HEK293 (cell line): ENCODE measurements around the gene COL5A2.

Experiments
- CTCF ChIA-PET: fragments of 350-600 bp; formaldehyde crosslinking; extraction: SDS; loops from one replicate; lab custom pipeline; 2021; ENCODE audit warnings: antibody characterized with exemption; lab: Yijun Ruan, JAX
- POLR2A ChIA-PET: fragments of 300-600 bp; formaldehyde crosslinking; extraction: SDS; loops from one replicate; lab custom pipeline; 2020; ENCODE audit warnings: antibody characterized with exemption, inconsistent platforms; lab: Yijun Ruan, JAX
- H3K27ac ChIP-seq: fragments of 200-500 bp; sonication (Bioruptor generic); 2 replicates; pipeline ENCODE4 v1.5.1; 2014; ENCODE audit warnings: low read depth, low read length, control low read depth, inconsistent platforms; ENCODE audit errors: extremely low read depth
- H3K36me3 ChIP-seq, 2 experiments: fragments of 200-500 bp in 1 of 2; sonication (Bioruptor generic) in 1 of 2; 1 replicate in 1 of 2; 2 replicates in 1 of 2; pipeline ENCODE4 v1.5.1; 2014 to 2017; ENCODE audit warnings: inconsistent platforms in 2 of 2, low read length in 2 of 2; ENCODE audit not compliant: control insufficient read depth in 2 of 2, insufficient read depth in 1 of 2
- H3K4me1 ChIP-seq: fragments of 200-500 bp; sonication (Bioruptor generic); 2 replicates; pipeline ENCODE4 v1.5.1; 2014; ENCODE audit warnings: mild to moderate bottlenecking, low read length, inconsistent platforms; ENCODE audit not compliant: control insufficient read depth, insufficient read depth
- H3K4me3 ChIP-seq: 2 replicates; pipeline ENCODE4 v1.5.1; 2011; ENCODE audit warnings: low read depth, mild to moderate bottlenecking, control low read depth, low read length, moderate library complexity
- H3K9me3 ChIP-seq: fragments of 200-500 bp; sonication (Bioruptor generic); 2 replicates; pipeline ENCODE4 v1.5.1; 2014; ENCODE audit warnings: low read depth, low read length, inconsistent platforms; ENCODE audit not compliant: control insufficient read depth, insufficient read depth
- GLIS1 ChIP-seq: fragments of 450-650 bp; formaldehyde crosslinking; IDR thresholded peaks from 2 replicates; pipeline ENCODE4 v1.5.1; 2016; ENCODE audit warnings: missing biosample characterization, missing genetic modification characterization
- GLIS2 ChIP-seq: fragments of 450-650 bp; formaldehyde crosslinking; IDR thresholded peaks from 2 replicates; pipeline ENCODE4 v1.5.1; 2016; ENCODE audit warnings: missing biosample characterization, missing genetic modification characterization
- HOXC10 ChIP-seq: sonication (generic); formaldehyde crosslinking; IDR thresholded peaks from 2 replicates; pipeline ENCODE4 v1.8.1; 2023; ENCODE audit warnings: mild to moderate bottlenecking, missing genetic modification reagents
- KLF16 ChIP-seq: fragments of 450-650 bp; formaldehyde crosslinking; IDR thresholded peaks from 2 replicates; pipeline ENCODE4 v1.5.1; 2017; ENCODE audit warnings: missing biosample characterization, missing genetic modification characterization
- MYNN ChIP-seq: fragments of 450-650 bp; formaldehyde crosslinking; IDR thresholded peaks from 2 replicates; pipeline ENCODE4 v1.5.1; 2016; ENCODE audit warnings: missing biosample characterization, missing genetic modification characterization, borderline replicate concordance
- RBAK ChIP-seq: fragments of 450-650 bp; formaldehyde crosslinking; IDR thresholded peaks from 2 replicates; pipeline ENCODE4 v1.5.1; 2016; ENCODE audit warnings: missing biosample characterization, missing genetic modification characterization
- SCRT2 ChIP-seq: fragments of 450-650 bp; formaldehyde crosslinking; IDR thresholded peaks from 2 replicates; pipeline ENCODE4 v1.5.1; 2016; ENCODE audit warnings: missing biosample characterization, missing genetic modification characterization
- TRIM28 ChIP-seq: IDR thresholded peaks from 2 replicates; pipeline ENCODE4 v1.6.1; 2011; ENCODE audit warnings: low read length, control low read depth, borderline replicate concordance
- ZFP3 ChIP-seq: fragments of 450-650 bp; formaldehyde crosslinking; IDR thresholded peaks from 2 replicates; pipeline ENCODE4 v1.5.1; 2016; ENCODE audit warnings: low read depth, missing biosample characterization, missing genetic modification characterization
- ZNF324 ChIP-seq: fragments of 450-650 bp; formaldehyde crosslinking; IDR thresholded peaks from 2 replicates; pipeline ENCODE4 v1.5.1; 2016; ENCODE audit warnings: missing biosample characterization, missing genetic modification characterization
- ZNF433 ChIP-seq: fragments of 450-650 bp; formaldehyde crosslinking; IDR thresholded peaks from 2 replicates; pipeline ENCODE4 v1.5.1; 2016; ENCODE audit warnings: missing biosample characterization, missing genetic modification characterization, low read depth
- ZNF473 ChIP-seq: fragments of 450-650 bp; formaldehyde crosslinking; IDR thresholded peaks from 2 replicates; pipeline ENCODE4 v1.5.1; 2017; ENCODE audit warnings: missing biosample characterization, missing genetic modification characterization
- ZNF571 ChIP-seq: fragments of 450-650 bp; formaldehyde crosslinking; IDR thresholded peaks from 2 replicates; pipeline ENCODE4 v1.5.0; 2017; ENCODE audit warnings: missing biosample characterization, missing genetic modification characterization
- ZNF610 ChIP-seq: fragments of 450-650 bp; formaldehyde crosslinking; IDR thresholded peaks from 2 replicates; pipeline ENCODE4 v1.5.1; 2016; ENCODE audit warnings: missing biosample characterization, missing genetic modification characterization, borderline replicate concordance
- ZNF629 ChIP-seq: fragments of 450-650 bp; formaldehyde crosslinking; IDR thresholded peaks from 2 replicates; pipeline ENCODE4 v1.5.1; 2017; ENCODE audit warnings: missing biosample characterization, missing genetic modification characterization
- ZNF658 ChIP-seq: fragments of 450-650 bp; formaldehyde crosslinking; IDR thresholded peaks from 2 replicates; pipeline ENCODE4; 2016; ENCODE audit warnings: missing biosample characterization, missing genetic modification characterization
- ZNF701 ChIP-seq: fragments of 450-650 bp; formaldehyde crosslinking; IDR thresholded peaks from 2 replicates; pipeline ENCODE4 v1.5.1; 2016; ENCODE audit warnings: missing biosample characterization, missing genetic modification characterization
- ZNF747 ChIP-seq: fragments of 450-650 bp; formaldehyde crosslinking; IDR thresholded peaks from 2 replicates; pipeline ENCODE4 v1.5.1; 2016; ENCODE audit warnings: missing biosample characterization, missing genetic modification characterization
- ZNF792 ChIP-seq: fragments of 450-650 bp; formaldehyde crosslinking; IDR thresholded peaks from 2 replicates; pipeline ENCODE4 v1.5.1; 2016; ENCODE audit warnings: missing biosample characterization, missing genetic modification characterization
- TF ChIP-seq, protein P1 (sequence below): fragments of 450-650 bp; formaldehyde crosslinking; IDR thresholded peaks from 2 replicates; pipeline ENCODE4 v1.5.1; 2017; ENCODE audit warnings: missing biosample characterization, missing genetic modification characterization
- TF ChIP-seq, protein P2 (sequence below): fragments of 450-650 bp; formaldehyde crosslinking; IDR thresholded peaks from 2 replicates; pipeline ENCODE4 v1.5.1; 2016; ENCODE audit warnings: missing biosample characterization, missing genetic modification characterization
- TF ChIP-seq, protein P3 (sequence below): sonication (generic); formaldehyde crosslinking; IDR thresholded peaks from 2 replicates; pipeline ENCODE4 v1.8.1; 2022; ENCODE audit warnings: mild to moderate bottlenecking, moderate library complexity, missing genetic modification reagents

COL5A2 gene

DNA sequence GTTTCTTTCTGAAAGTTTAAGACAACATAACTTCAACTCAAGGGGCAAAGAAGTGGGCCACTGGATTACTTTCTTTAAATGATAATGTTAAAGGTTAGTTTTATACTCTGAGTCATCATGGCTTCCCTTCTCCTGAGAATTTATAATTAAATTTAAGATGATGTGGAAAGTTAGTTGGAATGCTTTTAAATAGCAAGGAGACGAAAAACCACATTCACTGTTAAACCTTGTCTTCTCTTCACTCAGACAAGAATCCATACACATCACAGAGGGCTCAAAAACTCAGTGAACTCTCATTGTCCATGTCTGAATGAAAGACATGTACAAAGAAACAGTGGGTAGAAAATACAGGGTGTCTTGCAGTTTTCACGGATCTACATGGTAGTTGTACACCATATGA lies 65.6 kb downstream of the COL5A2 start:
- Histone ChIP-seq H3K4me1 (no peaks in the 10 kb centered on the region), H3K9me3 (no peaks in the 10 kb centered on the region), H3K4me3 (no peak overlapping the region), H3K36me3 (no peaks in the 10 kb centered on the region), H3K27ac (no peak overlapping the region)
- CTCF ChIA-PET, result interaction anchor here (0.6 kb wide), 2 partner anchors 79 to 81 kb away, joined by 3 read pairs; no protein-coding TSS in a partner anchor
- no peak for TF ChIP-seq ZFP3 (tag by site-specific recombination)
- no peak for TF ChIP-seq SCRT2 (tag by site-specific recombination)
- TF ChIP-seq ZNF792 (tag by site-specific recombination), result no peak
- no peak for TF ChIP-seq GLIS1 (tag by site-specific recombination)
- no peak for TF ChIP-seq KLF16 (tag by site-specific recombination)
- POLR2A ChIA-PET, result no interaction called here

DNA sequence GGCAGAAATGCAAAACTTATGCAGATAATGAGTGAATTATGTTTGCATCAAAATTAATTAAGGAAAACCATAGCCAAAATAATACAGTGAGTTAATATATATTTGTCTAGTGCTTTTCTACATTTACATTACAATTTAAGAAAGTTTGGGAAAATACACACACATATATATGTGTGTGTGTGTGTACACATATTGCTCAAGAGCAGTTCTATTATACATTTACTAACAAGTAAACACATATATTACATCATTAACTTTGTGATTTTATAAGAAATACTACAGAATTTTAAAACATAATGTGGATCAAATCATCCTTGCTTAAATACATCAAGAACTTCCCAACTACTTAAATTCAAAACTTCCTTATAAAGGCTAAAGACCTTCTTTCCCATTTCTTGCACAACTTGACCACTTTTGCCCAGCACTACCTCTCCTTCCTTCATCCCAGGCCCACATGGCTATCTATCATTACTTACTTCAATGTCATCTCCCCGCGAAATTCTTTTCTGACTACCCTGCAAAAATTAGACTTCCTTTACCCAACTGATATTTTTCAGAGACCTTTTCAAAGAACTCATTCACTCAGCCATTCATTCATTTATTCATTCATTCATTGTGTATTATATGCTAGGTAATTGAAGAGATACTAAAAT lies 68.4 kb downstream of the COL5A2 start:
- no peak overlapping the region for H3K27ac ChIP-seq
- CTCF ChIA-PET, result interaction anchor here (0.6 kb wide), 1 partner anchor 641 kb away, joined by 6 read pairs; no protein-coding TSS in a partner anchor
- no peaks in the 10 kb centered on the region for H3K36me3 ChIP-seq
- no peaks in the 10 kb centered on the region for H3K4me1 ChIP-seq
- TF ChIP-seq ZNF610 (no peak), ZNF324 (tag by site-specific recombination) (no peak), KLF16 (tag by site-specific recombination) (no peak), SCRT2 (tag by site-specific recombination) (no peak), GLIS1 (tag by site-specific recombination) (no peak), ZNF747 (tag by site-specific recombination) (no peak), ZNF701 (tag by site-specific recombination) (no peak), ZNF571 (tag by site-specific recombination) (no peak), ZNF433 (tag by site-specific recombination) (no peak), HOXC10 (CRISPR knock-in tag) (no peak), ZNF473 (tag by site-specific recombination) (no peak), GLIS2 (tag by site-specific recombination) (no peak), MYNN (tag by site-specific recombination) (no peak), RBAK (tag by site-specific recombination) (no peak), TRIM28 (no peak), ZNF629 (tag by site-specific recombination) (no peak), ZNF658 (tag by site-specific recombination) (no peak)
- TF ChIP-seq, protein P1, sequence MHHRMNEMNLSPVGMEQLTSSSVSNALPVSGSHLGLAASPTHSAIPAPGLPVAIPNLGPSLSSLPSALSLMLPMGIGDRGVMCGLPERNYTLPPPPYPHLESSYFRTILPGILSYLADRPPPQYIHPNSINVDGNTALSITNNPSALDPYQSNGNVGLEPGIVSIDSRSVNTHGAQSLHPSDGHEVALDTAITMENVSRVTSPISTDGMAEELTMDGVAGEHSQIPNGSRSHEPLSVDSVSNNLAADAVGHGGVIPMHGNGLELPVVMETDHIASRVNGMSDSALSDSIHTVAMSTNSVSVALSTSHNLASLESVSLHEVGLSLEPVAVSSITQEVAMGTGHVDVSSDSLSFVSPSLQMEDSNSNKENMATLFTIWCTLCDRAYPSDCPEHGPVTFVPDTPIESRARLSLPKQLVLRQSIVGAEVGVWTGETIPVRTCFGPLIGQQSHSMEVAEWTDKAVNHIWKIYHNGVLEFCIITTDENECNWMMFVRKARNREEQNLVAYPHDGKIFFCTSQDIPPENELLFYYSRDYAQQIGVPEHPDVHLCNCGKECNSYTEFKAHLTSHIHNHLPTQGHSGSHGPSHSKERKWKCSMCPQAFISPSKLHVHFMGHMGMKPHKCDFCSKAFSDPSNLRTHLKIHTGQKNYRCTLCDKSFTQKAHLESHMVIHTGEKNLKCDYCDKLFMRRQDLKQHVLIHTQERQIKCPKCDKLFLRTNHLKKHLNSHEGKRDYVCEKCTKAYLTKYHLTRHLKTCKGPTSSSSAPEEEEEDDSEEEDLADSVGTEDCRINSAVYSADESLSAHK (tag by site-specific recombination), result no peak
- TF ChIP-seq, protein P2, sequence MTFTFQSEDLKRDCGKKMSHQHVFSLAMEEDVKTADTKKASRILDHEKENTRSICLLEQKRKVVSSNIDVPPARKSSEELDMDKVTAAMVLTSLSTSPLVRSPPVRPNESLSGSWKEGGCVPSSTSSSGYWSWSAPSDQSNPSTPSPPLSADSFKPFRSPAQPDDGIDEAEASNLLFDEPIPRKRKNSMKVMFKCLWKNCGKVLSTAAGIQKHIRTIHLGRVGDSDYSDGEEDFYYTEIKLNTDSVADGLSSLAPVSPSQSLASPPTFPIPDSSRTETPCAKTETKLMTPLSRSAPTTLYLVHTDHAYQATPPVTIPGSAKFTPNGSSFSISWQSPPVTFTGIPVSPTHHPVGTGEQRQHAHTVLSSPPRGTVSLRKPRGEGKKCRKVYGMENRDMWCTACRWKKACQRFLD (tag by site-specific recombination), result no peak
- TF ChIP-seq, protein P3, sequence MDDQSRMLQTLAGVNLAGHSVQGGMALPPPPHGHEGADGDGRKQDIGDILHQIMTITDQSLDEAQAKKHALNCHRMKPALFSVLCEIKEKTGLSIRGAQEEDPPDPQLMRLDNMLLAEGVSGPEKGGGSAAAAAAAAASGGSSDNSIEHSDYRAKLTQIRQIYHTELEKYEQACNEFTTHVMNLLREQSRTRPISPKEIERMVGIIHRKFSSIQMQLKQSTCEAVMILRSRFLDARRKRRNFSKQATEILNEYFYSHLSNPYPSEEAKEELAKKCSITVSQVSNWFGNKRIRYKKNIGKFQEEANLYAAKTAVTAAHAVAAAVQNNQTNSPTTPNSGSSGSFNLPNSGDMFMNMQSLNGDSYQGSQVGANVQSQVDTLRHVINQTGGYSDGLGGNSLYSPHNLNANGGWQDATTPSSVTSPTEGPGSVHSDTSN, result no peak
- TF ChIP-seq, all 188 proteins: peak for 0
- POLR2A ChIA-PET, result no interaction called here
- Histone ChIP-seq H3K9me3 (no peaks in the 10 kb centered on the region), H3K4me3 (no peak overlapping the region)
